CD4-positive, alpha-beta T cell (primary cell): ENCODE results near the gene CDKN1A. TPM values are rescaled to one million over a fixed set of nuclear protein-coding genes. Genes with fewer than 3 reads are reported as not detected.

ENCODE experiments used
- ATAC-seq: fragments of 200-7000 bp; cut with Tn5 transposase; one replicate; pipeline ENCODE4 v1.10.0; 2022; ENCODE audit warnings: mild to moderate bottlenecking; ENCODE audit not compliant: poor library complexity
- CTCF ChIA-PET: fragments of 350-600 bp; sonication (Branson Sonifier 250); formaldehyde crosslinking; loops from one replicate; lab custom pipeline; 2021; ENCODE audit warnings: antibody characterized with exemption, inconsistent platforms; lab: Charles Lee
- POLR2A ChIA-PET: fragments of 350-600 bp; sonication (Branson Sonifier 250); formaldehyde crosslinking; loops from one replicate; lab custom pipeline; 2021; ENCODE audit warnings: antibody characterized with exemption, inconsistent platforms; lab: Charles Lee
- DNase-seq, 14 experiments: peaks; one replicate each; pipeline ENCODE4 v3.0.0-alpha.2; 2013 to 2020; ENCODE audit warnings: mixed read lengths in 2 of 14
- H3K27ac ChIP-seq, 2 donors: one replicate each; pipeline versions ENCODE4 v1.5.1 to v1.7.0; 2013; ENCODE audit warnings: low read length in 2 of 2, low read depth in 1 of 2, mild to moderate bottlenecking in 1 of 2
- H3K27me3 ChIP-seq, 2 experiments: 1 replicate in 1 of 2; 2 replicates in 1 of 2; pipeline versions ENCODE4 v1.6.1 to v1.7.0; 2013; ENCODE audit warnings: low read length in 2 of 2, control low read depth in 1 of 2, mild to moderate bottlenecking in 1 of 2, moderate library complexity in 1 of 2; ENCODE audit not compliant: insufficient read depth in 2 of 2, control insufficient read depth in 1 of 2
- H3K36me3 ChIP-seq: one replicate; pipeline ENCODE4 v1.6.1; 2013; ENCODE audit warnings: low read length, control low read depth; ENCODE audit not compliant: insufficient read depth
- H3K4me1 ChIP-seq: one replicate; pipeline ENCODE4 v1.6.1; 2013; ENCODE audit warnings: low read length, control low read depth; ENCODE audit not compliant: insufficient read depth
- H3K4me3 ChIP-seq: one replicate; pipeline ENCODE4 v1.5.1; 2013; ENCODE audit warnings: mild to moderate bottlenecking, low read length, moderate library complexity
- H3K9me3 ChIP-seq, 2 experiments: 1 replicate in 1 of 2; 2 replicates in 1 of 2; pipeline versions ENCODE4 v1.6.1 to v1.7.0; 2013; ENCODE audit warnings: low read length in 2 of 2, mild to moderate bottlenecking in 2 of 2, control low read depth in 1 of 2, moderate library complexity in 1 of 2; ENCODE audit not compliant: control insufficient read depth in 1 of 2, insufficient read depth in 1 of 2
- H3K27ac Mint-ChIP-seq: one replicate; pipeline ENCODE4 v1.8.0; 2020; ENCODE audit warnings: mixed read lengths
- H3K27me3 Mint-ChIP-seq: one replicate; pipeline ENCODE4 v1.8.0; 2021; ENCODE audit warnings: mixed read lengths
- H3K36me3 Mint-ChIP-seq: one replicate; pipeline ENCODE4 v1.8.0; 2021; ENCODE audit warnings: low read depth, mixed read lengths
- H3K4me1 Mint-ChIP-seq: one replicate; pipeline ENCODE4 v1.8.0; 2021; ENCODE audit warnings: low read depth, mixed read lengths
- H3K4me3 Mint-ChIP-seq: one replicate; pipeline ENCODE4 v1.8.0; 2020; ENCODE audit warnings: mild to moderate bottlenecking, mixed read lengths
- H3K9me3 Mint-ChIP-seq: one replicate; pipeline ENCODE4 v1.8.0; 2020; ENCODE audit warnings: mixed read lengths
- CTCF ChIP-seq: fragments of 200-600 bp; IDR thresholded peaks from one replicate; pipeline ENCODE4 v1.8.0; 2022; ENCODE audit warnings: antibody characterized with exemption, mild to moderate bottlenecking
- intact Hi-C, 2 experiments: fragments of 100-400 bp; cut with DNase I in 1 of 2; cut with micrococcal nuclease in 1 of 2; formaldehyde crosslinking; loops; one replicate each; pipeline versions ENCODE4 v1.15.1 to v1.9.0; 2023 to 2025; cut with DNase I, micrococcal nuclease
- total RNA-seq, 174 experiments: library from RNA in 2 of 174; stranded (reverse) in 2 of 174; gene quantifications; one replicate each; pipeline ENCODE4 v1.2.3 and lab custom pipeline; 2021 to 2026

CDKN1A gene
- total RNA-seq, 2 experiments from 2014 or later: 98.3 to 98.6 TPM

- Histone ChIP-seq H3K9me3 (peaks cover 0 to 2% of the 10 kb centered on the region in 2 experiments), H3K27ac (no peak overlapping the region), H3K4me3 (no peak overlapping the region), H3K4me1 (no peaks in the 10 kb centered on the region), H3K27me3 (peaks cover 9 to 29% of the 10 kb centered on the region in 2 experiments), H3K36me3 (no peaks in the 10 kb centered on the region)
- no peaks in the 10 kb centered on the region for H3K4me1 Mint-ChIP-seq
- intact Hi-C loops: no loop called here
- TF ChIP-seq CTCF: no peak
- H3K27ac Mint-ChIP-seq: no peak overlapping the region
- ChIA-PET POLR2A (no interaction called here), CTCF (no interaction called here)
- no peaks in the 10 kb centered on the region for H3K36me3 Mint-ChIP-seq
- H3K4me3 Mint-ChIP-seq: no peak overlapping the region
- no peak for ATAC-seq
- H3K9me3 Mint-ChIP-seq: no peaks in the 10 kb centered on the region
- DNase-seq: no peak
- H3K27me3 Mint-ChIP-seq: peaks cover 47% of the 10 kb centered on the region
These were observed 23.3 kb upstream of the CDKN1A start for GRCh38 chr6:36655085-36655724.

- H3K9me3 ChIP-seq: peaks cover 0 to 6% of the 10 kb centered on the region in 2 experiments
- intact Hi-C loops: no loop called here
- H3K4me1 ChIP-seq: no peaks in the 10 kb centered on the region
- Mint-ChIP-seq H3K4me1 (no peaks in the 10 kb centered on the region), H3K4me3 (no peak overlapping the region), H3K27ac (no peak overlapping the region), H3K9me3 (no peaks in the 10 kb centered on the region), H3K36me3 (no peaks in the 10 kb centered on the region), H3K27me3 (peaks cover 45% of the 10 kb centered on the region)
- no peaks in the 10 kb centered on the region for H3K36me3 ChIP-seq
- no peak for TF ChIP-seq CTCF
- no peak overlapping the region for H3K4me3 ChIP-seq
- DNase-seq: no peak
- no peak for ATAC-seq
- POLR2A ChIA-PET: no interaction called here
- H3K27ac ChIP-seq: no peak overlapping the region
- CTCF ChIA-PET: no interaction called here
- peaks cover 9 to 39% of the 10 kb centered on the region in 2 experiments for H3K27me3 ChIP-seq
These were observed 22.1 kb upstream of the CDKN1A start for GRCh38 chr6:36656441-36656840.

- POLR2A ChIA-PET: interaction anchor here (0.6 kb wide), 1 partner anchor 873 kb away, joined by 3 read pairs; no protein-coding TSS in a partner anchor
- no peak for TF ChIP-seq CTCF
These were observed 21.2 kb upstream of the CDKN1A start for GRCh38 chr6:36657271-36657670.

More at GRCh38 chr6:36657271-36657670, 21.2 kb upstream of the CDKN1A start:
- Mint-ChIP-seq H3K4me3 (no peak overlapping the region), H3K4me1 (no peaks in the 10 kb centered on the region), H3K27ac (no peak overlapping the region), H3K27me3 (peaks cover 45% of the 10 kb centered on the region), H3K36me3 (no peaks in the 10 kb centered on the region), H3K9me3 (no peaks in the 10 kb centered on the region)
- H3K9me3 ChIP-seq: peaks cover 0 to 6% of the 10 kb centered on the region in 2 experiments
- H3K27ac ChIP-seq: no peak overlapping the region
- H3K4me1 ChIP-seq: peaks cover 1% of the 10 kb centered on the region
- DNase-seq (no peak), ATAC-seq (no peak)
- H3K36me3 ChIP-seq: no peaks in the 10 kb centered on the region
- intact Hi-C loops: no loop called here
- H3K4me3 ChIP-seq: no peak overlapping the region
- CTCF ChIA-PET: no interaction called here
- peaks cover 15 to 39% of the 10 kb centered on the region in 2 experiments for H3K27me3 ChIP-seq
